Measurements from ENCODE around the gene PRSS27. TPM values are rescaled to one million over a fixed set of nuclear protein-coding genes. Genes with fewer than 3 reads are reported as not detected.

PRSS27 gene
- total RNA-seq, 1 donor from 2014 or later: 1.8 TPM

DNA sequence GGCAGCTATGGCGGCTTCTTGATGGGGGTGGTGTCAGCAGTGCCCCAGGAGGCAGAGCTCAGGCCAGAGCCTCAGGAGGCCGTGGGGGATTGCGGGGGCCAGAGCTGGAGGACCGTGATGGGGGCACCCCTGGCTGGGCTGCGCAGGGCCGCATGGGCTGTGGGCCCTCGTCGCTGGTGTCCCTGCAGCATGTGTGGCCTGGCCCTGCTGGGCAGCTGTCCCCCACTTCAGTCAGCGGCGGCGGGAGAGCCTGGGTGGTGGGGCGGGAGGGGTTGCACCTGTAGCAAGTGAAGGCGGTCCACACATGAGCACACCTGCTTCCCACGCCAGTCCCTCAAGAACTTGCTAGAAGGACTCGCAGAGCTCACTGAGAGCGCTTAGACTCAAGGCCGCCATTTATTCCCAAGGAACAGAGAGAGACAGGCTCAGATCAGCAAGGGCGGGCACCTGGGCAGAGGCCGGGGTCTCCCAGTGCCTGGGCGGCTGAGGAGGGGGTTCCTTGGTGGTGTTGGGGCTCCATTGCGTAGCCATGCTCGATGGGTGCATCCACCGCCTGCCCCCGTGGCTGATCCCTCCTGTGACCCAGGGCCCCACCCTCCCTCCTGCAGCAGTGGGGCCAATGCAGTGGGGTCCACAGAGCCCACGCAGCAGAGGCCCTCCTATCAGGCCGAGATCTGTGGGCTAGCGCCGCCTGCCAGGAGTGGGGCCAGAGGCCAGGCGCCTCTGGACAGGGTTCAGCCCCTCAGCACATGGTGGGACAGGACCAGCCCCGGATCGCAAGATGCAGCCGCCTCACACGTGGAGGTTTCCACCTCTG, 15.7 kb downstream of the PRSS27 start:
- intact Hi-C loops (cut with micrococcal nuclease): no loop called here
- CTCF ChIA-PET: no interaction called here
- no peaks in the 10 kb centered on the region for H3K4me1 Mint-ChIP-seq
- H3K27ac Mint-ChIP-seq: no peak overlapping the region
- TF ChIP-seq, protein P1, sequence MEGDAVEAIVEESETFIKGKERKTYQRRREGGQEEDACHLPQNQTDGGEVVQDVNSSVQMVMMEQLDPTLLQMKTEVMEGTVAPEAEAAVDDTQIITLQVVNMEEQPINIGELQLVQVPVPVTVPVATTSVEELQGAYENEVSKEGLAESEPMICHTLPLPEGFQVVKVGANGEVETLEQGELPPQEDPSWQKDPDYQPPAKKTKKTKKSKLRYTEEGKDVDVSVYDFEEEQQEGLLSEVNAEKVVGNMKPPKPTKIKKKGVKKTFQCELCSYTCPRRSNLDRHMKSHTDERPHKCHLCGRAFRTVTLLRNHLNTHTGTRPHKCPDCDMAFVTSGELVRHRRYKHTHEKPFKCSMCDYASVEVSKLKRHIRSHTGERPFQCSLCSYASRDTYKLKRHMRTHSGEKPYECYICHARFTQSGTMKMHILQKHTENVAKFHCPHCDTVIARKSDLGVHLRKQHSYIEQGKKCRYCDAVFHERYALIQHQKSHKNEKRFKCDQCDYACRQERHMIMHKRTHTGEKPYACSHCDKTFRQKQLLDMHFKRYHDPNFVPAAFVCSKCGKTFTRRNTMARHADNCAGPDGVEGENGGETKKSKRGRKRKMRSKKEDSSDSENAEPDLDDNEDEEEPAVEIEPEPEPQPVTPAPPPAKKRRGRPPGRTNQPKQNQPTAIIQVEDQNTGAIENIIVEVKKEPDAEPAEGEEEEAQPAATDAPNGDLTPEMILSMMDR (IDR thresholded peaks at IDR 0.05): no peak
- ATAC-seq (ENCODE audit: low read depth) (no peak), DNase-seq (no peak)
- no peaks in the 10 kb centered on the region for H3K27me3 Mint-ChIP-seq
- POLR2A ChIA-PET: no interaction called here
- H3K4me3 Mint-ChIP-seq: no peak overlapping the region
- H3K36me3 Mint-ChIP-seq (ENCODE audit: low read depth): peaks cover 54% of the 10 kb centered on the region
- no peaks in the 10 kb centered on the region for H3K9me3 Mint-ChIP-seq

GRCh38 chr16:2702871-2703745, 16.9 kb downstream of the PRSS27 start:
- Mint-ChIP-seq H3K27ac (no peak overlapping the region), H3K4me1 (no peaks in the 10 kb centered on the region), H3K36me3 (ENCODE audit: low read depth) (peaks cover 57% of the 10 kb centered on the region), H3K4me3 (no peak overlapping the region), H3K9me3 (no peaks in the 10 kb centered on the region), H3K27me3 (no peaks in the 10 kb centered on the region)
- CTCF ChIA-PET: no interaction called here
- TF ChIP-seq, protein P1 (IDR thresholded peaks at IDR 0.05): no peak
- no peak for ATAC-seq (ENCODE audit: low read depth)
- POLR2A ChIA-PET: no interaction called here
- DNase-seq: no peak
- intact Hi-C loops (cut with micrococcal nuclease): no loop called here

DNA sequence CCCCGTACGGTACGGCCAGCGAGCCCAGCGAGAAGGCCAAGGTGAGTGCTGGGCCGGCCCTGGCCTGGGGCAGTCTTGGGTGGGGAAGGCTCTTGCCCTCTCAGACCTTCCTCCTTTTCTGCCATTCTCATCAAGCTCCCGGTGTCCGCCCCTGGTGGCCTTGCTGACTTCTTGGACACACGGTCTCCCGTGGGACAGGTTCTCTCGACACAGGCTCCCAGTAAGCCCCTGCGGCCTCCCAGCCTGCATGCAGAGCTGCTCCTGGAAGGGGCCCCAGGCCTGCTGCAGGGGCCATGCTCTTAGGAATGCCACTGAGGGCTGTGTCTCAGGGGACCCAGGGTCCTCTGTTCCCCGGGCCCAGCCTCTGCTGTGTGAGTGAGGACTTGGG, 17.6 kb downstream of the PRSS27 start:
- Mint-ChIP-seq H3K4me3 (no peak overlapping the region), H3K36me3 (ENCODE audit: low read depth) (peaks cover 57% of the 10 kb centered on the region), H3K9me3 (no peaks in the 10 kb centered on the region), H3K4me1 (no peaks in the 10 kb centered on the region), H3K27ac (no peak overlapping the region), H3K27me3 (no peaks in the 10 kb centered on the region)
- intact Hi-C loops (cut with micrococcal nuclease): no loop called here
- no peak for ATAC-seq (ENCODE audit: low read depth)
- ChIA-PET CTCF (no interaction called here), POLR2A (no interaction called here)
- TF ChIP-seq, protein P1 (IDR thresholded peaks at IDR 0.05): no peak
- DNase-seq: no peak

GRCh38 chr16:2701713-2702437, 18.1 kb downstream of the PRSS27 start:
- H3K27me3 Mint-ChIP-seq: no peaks in the 10 kb centered on the region
- no peaks in the 10 kb centered on the region for H3K4me1 Mint-ChIP-seq
- DNase-seq (no peak), ATAC-seq (ENCODE audit: low read depth) (no peak)
- intact Hi-C loops (cut with micrococcal nuclease): no loop called here
- no peaks in the 10 kb centered on the region for H3K9me3 Mint-ChIP-seq
- ChIA-PET CTCF (no interaction called here), POLR2A (no interaction called here)
- H3K4me3 Mint-ChIP-seq: no peak overlapping the region
- TF ChIP-seq, protein P1 (IDR thresholded peaks at IDR 0.05): no peak
- H3K27ac Mint-ChIP-seq: no peak overlapping the region
- peaks cover 58% of the 10 kb centered on the region for H3K36me3 Mint-ChIP-seq (ENCODE audit: low read depth)

GRCh38 chr16:2701272-2701671, 18.8 kb downstream of the PRSS27 start:
- Mint-ChIP-seq H3K4me3 (no peak overlapping the region), H3K27ac (no peak overlapping the region), H3K27me3 (no peaks in the 10 kb centered on the region), H3K36me3 (ENCODE audit: low read depth) (peaks cover 60% of the 10 kb centered on the region), H3K9me3 (no peaks in the 10 kb centered on the region), H3K4me1 (no peaks in the 10 kb centered on the region)
- DNase-seq (no peak), ATAC-seq (ENCODE audit: low read depth) (no peak)
- ChIA-PET CTCF (no interaction called here), POLR2A (no interaction called here)
- TF ChIP-seq, protein P1 (IDR thresholded peaks at IDR 0.05): no peak
- intact Hi-C loops (cut with micrococcal nuclease): no loop called here
